ENCODE measurements around the gene MXD4. TPM values are rescaled to one million over a fixed set of nuclear protein-coding genes. Genes with fewer than 3 reads are reported as not detected.

The MXD4 gene
- total and polyA plus RNA-seq, 4 donors: 34.4 to 65.1 (median 47.8) TPM

DNA sequence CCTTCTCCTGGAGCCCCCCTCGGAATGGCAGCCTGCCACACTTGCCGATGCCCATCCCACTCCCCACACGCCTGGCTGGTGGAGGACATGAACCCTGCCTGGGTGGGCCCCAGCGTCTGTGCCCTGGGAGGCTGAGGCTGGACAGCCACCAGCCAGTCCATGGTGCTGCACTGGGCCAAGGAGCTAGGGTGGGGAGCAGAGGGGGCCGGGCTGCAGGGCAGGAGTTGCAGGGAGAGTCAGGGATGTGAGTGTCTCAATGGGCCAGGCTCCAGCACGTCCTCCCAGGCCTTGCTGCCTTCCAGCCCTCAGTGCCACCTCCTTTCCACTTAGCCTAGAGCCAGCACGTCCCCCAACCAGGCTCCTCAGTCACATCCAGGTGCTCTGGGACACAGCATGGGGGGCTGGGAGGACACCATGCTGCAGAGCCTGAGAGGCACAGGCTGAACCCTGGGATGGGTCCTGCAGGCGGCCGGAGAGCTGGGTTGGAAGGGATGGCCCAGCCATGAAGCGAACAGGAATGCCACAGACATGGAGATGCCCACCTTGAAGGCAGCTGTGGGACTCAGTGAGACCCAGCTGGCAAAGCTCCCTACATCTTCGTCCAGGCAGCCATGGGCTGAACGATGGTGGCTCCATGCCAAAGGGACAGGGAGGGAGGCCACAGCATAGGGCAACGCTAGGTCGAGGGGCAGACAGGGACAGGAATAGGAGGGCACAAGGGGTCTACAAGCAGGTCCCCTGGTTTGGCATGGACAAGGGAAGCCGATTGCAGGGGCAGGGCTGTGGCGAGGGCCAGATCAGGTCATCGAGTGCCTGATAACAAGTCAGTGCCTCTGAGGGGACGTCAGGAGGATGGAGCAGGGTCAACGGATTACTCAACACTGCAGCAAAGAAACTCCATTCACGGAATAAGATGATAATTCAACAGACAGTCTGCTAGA, 30.1 kb upstream of the MXD4 start:
- Histone ChIP-seq H3K9ac (ENCODE audit: insufficient read depth in 1 of 2, low read length in 2 of 2) (no peak overlapping the region), H3K36me3 (ENCODE audit: control insufficient read depth in 4 of 4, insufficient read depth in 4 of 4, low read length in 4 of 4) (peaks cover 0 to 4% (median 0%) of the 10 kb centered on the region in 4 donors), H3K27me3 (ENCODE audit: control insufficient read depth in 3 of 3, insufficient read depth in 3 of 3, low read length in 2 of 3) (no peaks in the 10 kb centered on the region), H3K27ac (ENCODE audit: low read depth in 1 of 2, low read length in 1 of 2) (no peak overlapping the region), H3K4me3 (no peak overlapping the region), H3K9me3 (ENCODE audit: control insufficient read depth in 4 of 4, insufficient read depth in 3 of 4, low read length in 3 of 4) (peaks cover 0 to 1% (median 0%) of the 10 kb centered on the region in 4 donors), H3K4me1 (ENCODE audit: control insufficient read depth in 5 of 5, insufficient read depth in 5 of 5, low read length in 5 of 5) (no peaks in the 10 kb centered on the region)
- TF ChIP-seq, protein P1, sequence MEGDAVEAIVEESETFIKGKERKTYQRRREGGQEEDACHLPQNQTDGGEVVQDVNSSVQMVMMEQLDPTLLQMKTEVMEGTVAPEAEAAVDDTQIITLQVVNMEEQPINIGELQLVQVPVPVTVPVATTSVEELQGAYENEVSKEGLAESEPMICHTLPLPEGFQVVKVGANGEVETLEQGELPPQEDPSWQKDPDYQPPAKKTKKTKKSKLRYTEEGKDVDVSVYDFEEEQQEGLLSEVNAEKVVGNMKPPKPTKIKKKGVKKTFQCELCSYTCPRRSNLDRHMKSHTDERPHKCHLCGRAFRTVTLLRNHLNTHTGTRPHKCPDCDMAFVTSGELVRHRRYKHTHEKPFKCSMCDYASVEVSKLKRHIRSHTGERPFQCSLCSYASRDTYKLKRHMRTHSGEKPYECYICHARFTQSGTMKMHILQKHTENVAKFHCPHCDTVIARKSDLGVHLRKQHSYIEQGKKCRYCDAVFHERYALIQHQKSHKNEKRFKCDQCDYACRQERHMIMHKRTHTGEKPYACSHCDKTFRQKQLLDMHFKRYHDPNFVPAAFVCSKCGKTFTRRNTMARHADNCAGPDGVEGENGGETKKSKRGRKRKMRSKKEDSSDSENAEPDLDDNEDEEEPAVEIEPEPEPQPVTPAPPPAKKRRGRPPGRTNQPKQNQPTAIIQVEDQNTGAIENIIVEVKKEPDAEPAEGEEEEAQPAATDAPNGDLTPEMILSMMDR (IDR thresholded peaks at IDR 0.05; ENCODE audit: control extremely low read depth, extremely low read depth): no peak
- DNase-seq (no peak), ATAC-seq (ENCODE audit: insufficient read depth, low FRiP score) (no peak)
- 84 to 88% methylated on average over 20 of the region's 20 CpGs for WGBS, 2 donors

DNA sequence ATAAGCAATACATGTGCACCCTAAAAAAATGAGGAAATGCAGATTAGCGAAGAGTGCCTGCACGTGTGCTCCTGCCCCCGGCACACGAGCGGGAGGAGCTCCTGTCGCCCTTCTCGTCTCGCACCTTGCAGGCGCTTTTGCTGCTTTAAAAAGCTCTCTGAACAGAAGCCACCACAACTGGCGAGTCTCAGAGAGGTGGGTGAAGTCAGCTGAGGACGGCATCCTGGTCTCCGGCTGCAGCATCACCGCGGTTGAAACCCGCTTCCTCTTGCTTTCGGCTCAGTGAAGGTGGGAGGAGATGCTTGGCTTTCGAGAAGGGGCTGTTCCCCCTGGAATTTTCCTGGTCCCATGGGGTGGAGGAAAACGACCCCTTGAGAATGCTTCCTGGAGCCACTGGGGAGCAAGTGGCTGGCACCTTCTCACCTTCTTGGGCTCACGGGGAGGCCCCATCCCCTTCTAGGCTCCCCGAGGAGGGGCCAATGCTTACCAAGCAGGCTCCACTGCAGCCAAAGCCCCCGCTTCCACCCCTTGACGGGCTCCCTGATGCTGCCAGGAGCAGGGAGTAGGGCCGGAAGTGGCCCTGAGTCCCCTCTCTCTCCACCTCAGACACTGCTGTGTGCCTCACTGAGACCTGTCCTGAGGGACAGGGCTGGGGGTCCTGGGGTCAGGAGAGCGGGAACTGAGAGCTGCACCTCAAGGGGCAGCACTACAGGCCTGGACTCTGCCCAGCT, 29.2 kb upstream of the MXD4 start:
- Histone ChIP-seq H3K9ac (ENCODE audit: insufficient read depth in 1 of 2, low read length in 2 of 2) (no peak overlapping the region), H3K36me3 (ENCODE audit: control insufficient read depth in 4 of 4, insufficient read depth in 4 of 4, low read length in 4 of 4) (peaks cover 0 to 2% (median 0%) of the 10 kb centered on the region in 4 donors), H3K27me3 (ENCODE audit: control insufficient read depth in 3 of 3, insufficient read depth in 3 of 3, low read length in 2 of 3) (no peaks in the 10 kb centered on the region), H3K4me3 (no peak overlapping the region), H3K9me3 (ENCODE audit: control insufficient read depth in 4 of 4, insufficient read depth in 3 of 4, low read length in 3 of 4) (no peaks in the 10 kb centered on the region), H3K27ac (ENCODE audit: low read depth in 1 of 2, low read length in 1 of 2) (no peak overlapping the region), H3K4me1 (ENCODE audit: control insufficient read depth in 5 of 5, insufficient read depth in 5 of 5, low read length in 5 of 5) (no peaks in the 10 kb centered on the region)
- peak in 1 of 3 donors; percentile 9 for DNase-seq
- ATAC-seq (ENCODE audit: insufficient read depth, low FRiP score): no peak
- TF ChIP-seq, protein P1 (IDR thresholded peaks at IDR 0.05; ENCODE audit: control extremely low read depth, extremely low read depth): no peak
- 42 to 57% methylated on average over 24 of the region's 24 CpGs for WGBS, 2 donors

DNA sequence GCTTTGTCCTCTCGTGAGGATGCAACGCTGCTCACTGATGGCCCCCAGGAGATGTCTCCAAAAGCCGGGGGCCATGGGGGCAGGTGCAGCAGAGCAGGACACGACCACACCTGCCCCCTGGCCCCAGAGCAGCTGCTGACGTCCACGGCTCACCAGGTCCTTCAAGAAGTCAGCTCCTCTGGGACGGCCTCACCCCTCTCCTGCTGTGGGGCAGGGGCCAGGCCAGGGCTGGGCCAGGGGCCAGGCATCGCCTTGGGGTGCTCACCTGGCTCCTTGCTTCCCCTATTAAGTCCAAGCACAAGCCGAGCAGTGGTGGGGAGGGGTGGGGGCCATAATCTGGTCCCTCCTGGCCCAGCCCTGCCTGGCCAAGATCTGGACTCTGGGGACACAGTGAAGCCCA, 28.6 kb upstream of the MXD4 start:
- H3K27ac ChIP-seq (ENCODE audit: low read depth in 1 of 2, low read length in 1 of 2): no peak overlapping the region
- H3K27me3 ChIP-seq (ENCODE audit: control insufficient read depth in 3 of 3, insufficient read depth in 3 of 3, low read length in 2 of 3): no peaks in the 10 kb centered on the region
- no peaks in the 10 kb centered on the region for H3K9me3 ChIP-seq (ENCODE audit: control insufficient read depth in 4 of 4, insufficient read depth in 3 of 4, low read length in 3 of 4)
- TF ChIP-seq, protein P1 (IDR thresholded peaks at IDR 0.05; ENCODE audit: control extremely low read depth, extremely low read depth): no peak
- no peak overlapping the region for H3K4me3 ChIP-seq
- no peaks in the 10 kb centered on the region for H3K4me1 ChIP-seq (ENCODE audit: control insufficient read depth in 5 of 5, insufficient read depth in 5 of 5, low read length in 5 of 5)
- H3K9ac ChIP-seq (ENCODE audit: insufficient read depth in 1 of 2, low read length in 2 of 2): no peak overlapping the region
- WGBS, 2 donors: 89 to 90% methylated on average over 9 of the region's 9 CpGs
- no peak for ATAC-seq (ENCODE audit: insufficient read depth, low FRiP score)
- H3K36me3 ChIP-seq (ENCODE audit: control insufficient read depth in 4 of 4, insufficient read depth in 4 of 4, low read length in 4 of 4): peaks cover 0 to 2% (median 0%) of the 10 kb centered on the region in 4 donors
- DNase-seq: no peak
